ENCODE measurements around the gene ARL5A.
"Not testable (repeated sequence)": the region's sequence is repeated elsewhere in the genome, so short reads cannot be mapped to it uniquely, and the experiment has no call there.

ARL5A gene, protein sequence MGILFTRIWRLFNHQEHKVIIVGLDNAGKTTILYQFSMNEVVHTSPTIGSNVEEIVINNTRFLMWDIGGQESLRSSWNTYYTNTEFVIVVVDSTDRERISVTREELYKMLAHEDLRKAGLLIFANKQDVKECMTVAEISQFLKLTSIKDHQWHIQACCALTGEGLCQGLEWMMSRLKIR
- 24.8 reads per million, percentile 52 among the genes with 10 or more reads in this experiment for total RNA-seq

DNA sequence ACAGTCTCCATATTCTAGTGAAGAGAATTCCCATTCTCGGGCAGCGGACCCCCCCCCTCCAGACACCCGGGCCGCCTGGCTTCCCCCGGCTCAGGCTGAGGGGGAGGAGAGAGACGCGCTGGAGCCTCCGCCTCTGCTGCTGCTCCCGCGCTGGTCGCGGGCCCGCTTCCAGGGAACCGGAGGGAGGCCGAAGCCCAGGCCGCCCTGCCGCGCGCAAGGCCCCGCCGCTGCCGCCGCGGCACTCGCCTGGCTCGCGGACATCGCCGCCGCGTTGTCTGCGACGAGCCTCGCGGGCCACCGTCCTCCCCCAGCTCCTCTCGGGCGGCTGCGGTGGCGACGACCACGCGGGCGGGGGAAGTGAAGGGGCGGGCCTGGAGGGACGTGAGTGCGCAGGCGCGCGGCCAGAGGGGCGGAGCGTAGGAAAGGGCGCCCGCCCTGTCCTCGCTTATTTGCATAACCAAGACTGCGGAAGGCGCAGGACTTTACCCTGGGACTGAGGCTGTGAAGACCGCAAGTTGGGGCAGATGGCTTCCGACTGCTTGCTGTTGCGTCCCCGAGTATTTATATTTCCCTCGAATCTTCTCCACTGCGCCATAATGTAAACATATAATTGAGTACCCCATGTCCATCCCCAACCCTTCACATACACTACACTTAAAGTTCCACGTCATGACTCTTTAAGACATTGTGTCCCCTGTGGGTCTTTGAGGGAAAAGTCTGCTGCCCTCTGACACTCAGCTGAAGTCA, at the start of gene ARL5A:
Gene ARL5A, minus strand, starts transcription at position 279 of the 747 bp plus-strand sequence. Its CDS starts 245 bp downstream, at position 34.
- peak; percentile 91 for DNase-seq

DNA sequence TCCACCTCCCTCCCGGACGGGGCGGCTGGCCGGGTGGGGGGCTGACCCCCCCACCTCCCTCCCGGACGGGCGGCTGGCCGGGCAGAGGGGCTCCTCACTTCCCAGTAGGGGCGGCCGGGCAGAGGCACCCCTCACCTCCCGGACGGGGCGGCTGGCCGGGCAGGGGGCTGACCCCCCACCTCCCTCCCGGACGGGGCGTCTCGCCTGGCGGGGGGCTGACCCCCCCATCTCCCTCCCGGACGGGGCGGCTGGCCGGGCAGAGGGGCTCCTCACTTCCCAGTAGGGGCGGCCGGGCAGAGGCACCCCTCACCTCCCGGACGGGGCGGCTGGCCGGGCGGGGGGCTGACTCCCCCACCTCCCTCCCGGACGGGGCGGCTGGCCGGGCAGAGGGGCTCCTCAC, 47.4 kb upstream of the ARL5A start:
- DNase-seq: not testable (repeated sequence)

DNA sequence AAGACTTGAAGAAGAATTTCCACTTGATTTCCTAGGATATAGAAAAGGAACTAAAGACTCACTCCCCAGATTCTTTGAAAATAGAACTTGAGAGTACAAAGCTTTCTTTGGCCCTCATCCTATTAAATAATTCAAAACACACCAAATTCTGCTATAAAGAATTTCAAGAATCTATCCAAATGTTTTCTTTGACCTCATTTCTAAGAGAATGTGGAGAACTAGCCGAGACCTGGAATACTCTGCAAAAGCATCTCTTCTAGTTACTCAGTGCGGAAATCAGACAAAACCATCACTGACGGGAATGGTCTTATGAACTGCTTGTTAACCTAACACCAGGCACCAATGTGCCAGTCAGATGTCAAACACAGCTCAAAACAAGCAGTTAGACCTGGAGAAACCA, 44.2 kb upstream of the ARL5A start:
- DNase-seq: no peak

DNA sequence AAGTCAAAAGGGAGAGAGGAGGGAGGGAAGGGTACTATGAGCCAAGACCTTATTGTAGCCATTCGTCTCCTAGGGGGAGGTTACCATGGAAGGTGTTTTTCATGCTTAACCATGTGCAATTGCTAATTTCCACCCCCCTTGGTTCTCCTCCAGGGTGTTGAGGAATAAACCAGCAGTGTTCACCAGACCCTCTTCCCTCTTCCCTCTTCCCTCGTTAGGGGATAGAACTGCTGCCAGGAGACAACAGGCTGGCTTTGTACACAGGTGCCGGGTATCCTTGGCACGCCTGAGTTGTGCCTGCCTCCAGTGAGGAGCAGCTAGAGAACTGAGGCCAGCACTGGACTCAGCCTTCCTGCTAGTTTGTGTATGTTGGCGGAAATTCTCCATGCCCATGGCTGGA, 41.1 kb upstream of the ARL5A start:
- no peak for DNase-seq

DNA sequence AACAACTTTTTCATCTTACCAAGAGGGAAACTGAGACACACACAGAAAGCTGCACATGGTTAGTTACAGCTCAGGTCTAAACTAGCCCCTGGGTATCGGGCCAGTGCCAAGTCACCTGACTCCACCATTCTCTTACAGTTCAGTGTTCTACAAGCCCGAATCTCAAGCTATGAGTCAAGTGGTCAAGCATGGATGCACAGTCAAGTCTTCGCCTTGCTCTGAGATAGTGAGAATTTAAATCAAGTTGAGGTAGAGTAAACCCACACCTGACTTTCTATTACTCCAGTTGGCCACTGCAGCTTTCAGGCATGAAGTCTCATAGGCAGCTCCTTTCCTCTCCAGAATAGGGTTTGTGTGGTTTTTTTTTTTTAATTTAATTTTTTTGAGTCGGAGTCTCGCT, 34.5 kb upstream of the ARL5A start:
- DNase-seq: no peak

DNA sequence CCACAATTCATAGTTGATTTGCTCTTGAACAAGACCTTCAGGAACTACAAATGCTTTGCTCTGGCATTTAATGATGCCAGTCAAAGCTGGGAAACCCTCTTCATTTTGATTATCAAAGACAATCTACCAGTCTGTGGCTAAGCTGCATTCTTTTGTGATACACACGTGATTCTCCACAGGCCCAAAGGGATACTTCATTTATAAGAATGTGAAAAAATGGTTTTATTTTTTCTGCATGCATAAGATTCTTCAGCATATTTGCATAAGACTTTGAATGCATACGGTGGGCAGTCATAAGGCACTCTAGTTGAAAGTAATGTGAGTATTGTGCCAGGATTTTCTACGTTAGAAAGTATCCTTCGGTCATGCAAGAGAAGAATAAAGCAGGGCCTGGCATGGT, 33.0 kb upstream of the ARL5A start:
- no peak for DNase-seq

DNA sequence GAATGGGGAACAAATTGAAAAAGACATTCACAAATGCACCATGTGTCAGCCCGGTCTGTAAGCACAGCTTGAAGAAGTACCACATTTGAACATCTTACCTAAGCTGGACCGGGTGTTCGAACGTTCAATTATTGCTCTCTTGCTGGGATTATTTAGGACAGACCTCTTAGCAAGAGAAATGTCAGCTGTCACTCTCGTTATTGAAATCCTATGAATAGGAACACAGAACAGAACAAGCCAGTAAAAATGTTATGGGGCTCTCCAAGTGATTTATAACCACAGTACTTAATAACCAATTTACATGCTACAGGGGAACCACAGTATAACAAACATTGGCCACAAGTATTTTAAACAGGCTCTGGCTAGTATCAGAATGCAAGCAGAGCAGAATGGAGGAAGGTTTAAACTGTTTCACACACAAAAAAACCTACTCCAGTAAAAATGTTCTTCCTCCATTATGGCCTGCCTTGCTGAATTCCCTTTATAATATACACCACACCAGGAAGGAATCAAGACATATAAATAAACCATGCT, 32.5 kb upstream of the ARL5A start:
- DNase-seq: no peak

DNA sequence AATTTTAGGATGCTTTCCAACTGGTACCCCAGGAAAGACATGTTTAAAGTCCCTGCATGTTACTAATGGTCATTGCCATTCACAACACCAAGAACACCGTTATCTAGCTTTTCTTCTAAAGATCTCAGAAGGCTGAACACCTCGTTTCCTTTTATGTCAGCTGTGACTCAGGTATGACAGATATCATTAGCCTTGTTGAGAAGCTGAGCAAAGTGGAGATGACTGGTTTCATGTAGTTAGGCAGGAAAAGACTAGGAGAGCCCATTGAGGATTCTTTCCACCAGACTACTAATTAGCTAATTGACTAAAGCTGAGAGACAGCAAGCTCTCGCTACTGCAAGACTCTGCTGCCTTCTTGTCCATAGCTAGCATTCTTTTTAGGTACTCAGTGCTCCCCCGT, 32.0 kb upstream of the ARL5A start:
- DNase-seq: no peak

DNA sequence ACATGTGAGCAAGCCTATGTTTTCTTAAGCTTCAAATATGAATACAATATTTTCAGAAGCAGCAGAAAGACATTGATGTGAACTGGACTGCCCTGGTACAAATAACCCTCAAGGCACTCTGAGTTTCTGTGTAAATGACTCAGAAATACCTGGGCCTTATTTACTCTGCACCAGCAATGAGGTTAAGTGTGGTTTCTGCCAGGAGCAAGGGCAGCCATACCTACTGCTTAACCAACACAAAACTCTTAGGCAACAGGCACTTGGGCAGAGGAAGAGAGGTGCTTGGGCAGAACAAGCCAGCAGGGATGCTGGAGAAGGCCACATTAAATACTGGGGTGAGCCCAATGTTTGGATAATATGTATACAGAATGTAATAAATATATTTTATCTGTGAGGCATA, 29.4 kb upstream of the ARL5A start:
- DNase-seq: no peak

DNA sequence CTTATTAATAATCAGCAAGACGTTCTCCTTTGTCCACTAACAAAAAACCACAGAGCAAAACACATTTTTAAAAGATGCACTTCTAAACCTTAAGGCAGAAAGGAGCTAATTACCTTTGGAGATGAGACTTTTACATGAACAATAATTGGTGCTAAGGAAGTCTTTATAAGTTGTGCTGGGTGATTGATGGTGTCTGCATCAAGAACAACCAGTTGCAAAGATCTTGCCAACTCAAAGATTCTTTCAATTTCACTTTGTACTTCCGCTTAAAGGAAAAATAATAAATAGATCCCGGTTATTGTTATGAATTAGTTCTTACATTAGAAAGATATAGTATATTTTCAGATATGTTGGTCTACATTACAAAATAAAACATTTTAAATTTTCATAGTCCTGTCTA, 26.9 kb upstream of the ARL5A start:
- no peak for DNase-seq

DNA sequence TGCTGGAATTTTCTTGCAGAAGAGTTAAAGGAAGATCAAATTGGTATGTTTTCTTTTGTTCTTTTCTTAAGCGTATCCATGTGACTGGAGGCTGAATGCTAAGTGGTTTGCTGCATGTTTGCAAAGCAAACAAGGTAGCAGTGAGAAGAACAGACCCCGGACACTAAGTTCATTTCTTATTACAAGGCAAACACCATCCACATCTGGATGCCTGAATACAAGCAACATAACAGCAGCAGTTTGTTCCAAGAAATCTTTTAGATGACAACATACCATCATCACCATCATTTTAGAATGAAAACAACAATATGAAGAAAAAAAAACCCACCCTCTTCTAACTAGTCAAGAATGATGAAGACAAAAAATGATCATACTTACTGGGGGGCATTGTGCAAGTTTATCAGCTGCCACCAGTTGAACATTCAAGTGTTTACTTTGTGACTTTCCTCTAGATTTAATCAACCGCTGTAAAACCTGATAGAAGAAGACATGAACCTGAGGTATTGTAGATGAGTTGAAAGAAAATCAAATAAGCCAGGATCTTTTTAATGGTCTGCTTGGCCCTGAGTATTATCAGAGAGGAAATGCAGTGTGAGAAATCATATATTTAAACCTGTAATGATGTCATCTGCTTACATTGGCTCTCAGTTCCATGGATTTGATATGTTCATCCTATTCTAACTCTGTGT, 25.0 kb upstream of the ARL5A start:
- DNase-seq: no peak

DNA sequence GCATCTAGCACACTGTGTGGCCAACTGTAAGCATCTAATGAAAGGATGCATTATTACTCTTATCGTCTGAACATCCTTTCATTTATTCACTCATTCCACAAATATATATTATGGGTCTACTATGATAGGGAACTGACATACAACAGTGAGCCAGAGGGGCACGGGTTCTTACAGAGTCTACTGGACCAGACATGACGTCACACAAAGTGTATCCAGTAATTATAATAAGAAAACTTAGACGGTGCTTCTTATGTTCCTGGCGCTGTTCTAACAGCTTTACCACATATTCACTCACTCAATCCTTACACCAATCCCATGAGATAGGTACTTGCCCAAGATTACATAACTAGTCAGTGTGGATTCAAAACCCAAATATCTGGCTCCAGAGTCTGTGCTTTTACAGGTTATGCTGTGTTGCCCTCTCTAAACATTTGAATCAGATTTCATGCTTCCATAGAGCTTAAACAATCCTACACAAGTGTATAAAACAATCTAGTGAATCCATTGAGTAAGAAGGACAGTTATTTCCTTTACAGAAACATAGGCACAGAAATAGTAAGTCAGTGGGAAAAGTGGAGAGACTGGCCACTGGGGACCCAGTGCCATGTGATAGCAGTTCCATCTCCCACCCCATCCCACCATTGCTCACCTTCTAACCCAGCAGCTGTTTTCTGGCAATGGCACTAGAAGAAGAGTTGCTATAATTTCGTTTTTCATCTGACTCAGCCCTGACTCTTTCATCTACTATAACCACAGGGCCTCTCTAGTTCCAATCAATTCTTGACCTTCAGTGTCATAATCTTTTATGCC, 24.2 kb upstream of the ARL5A start:
- no peak for DNase-seq

DNA sequence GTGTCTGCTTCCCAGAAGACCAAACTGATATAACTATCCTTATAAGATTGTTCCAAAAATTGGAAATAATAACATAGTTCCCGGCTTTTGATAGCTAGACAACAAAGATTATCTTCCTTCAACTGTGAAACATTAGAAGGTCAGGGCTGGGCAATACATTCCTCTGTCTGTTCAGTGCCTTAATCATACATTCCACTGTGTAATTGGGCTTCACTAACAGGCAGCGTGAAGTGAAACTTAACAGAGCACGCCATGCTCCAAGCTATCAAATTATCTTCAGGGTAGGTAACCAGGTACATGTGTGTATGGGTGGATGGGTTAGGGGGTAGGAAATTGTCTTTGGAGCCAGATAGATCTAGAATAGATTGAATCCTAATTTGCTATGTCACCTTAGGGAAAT, 23.5 kb upstream of the ARL5A start:
- DNase-seq: no peak

DNA sequence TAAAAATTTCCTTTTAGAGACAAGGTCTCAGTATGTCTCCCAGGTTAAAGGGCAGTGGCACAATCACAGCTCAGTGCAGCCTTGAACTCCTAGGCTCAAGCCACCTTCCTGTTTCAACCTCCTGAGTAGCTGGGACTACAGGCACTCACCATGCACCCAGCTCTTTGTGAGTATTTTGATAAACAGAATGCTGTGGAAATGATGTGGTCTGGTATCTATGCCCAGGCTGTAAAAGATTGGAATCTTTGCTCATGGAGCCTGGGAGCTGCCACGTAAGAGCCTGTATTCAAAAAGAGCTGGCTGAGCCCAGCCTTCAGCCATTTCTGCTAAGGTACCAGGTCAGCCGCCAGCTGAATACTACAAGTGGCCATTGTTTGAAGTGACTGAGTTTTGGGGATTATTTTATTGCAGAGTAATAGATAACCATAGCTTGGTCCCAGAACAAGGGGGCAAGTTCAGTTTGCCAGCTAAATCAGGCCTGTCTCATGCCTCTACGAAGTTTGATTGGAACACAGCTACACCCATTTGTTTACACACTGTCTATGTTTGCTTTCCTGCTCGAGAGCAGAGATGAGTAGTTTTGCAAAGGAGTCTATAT, 21.3 kb upstream of the ARL5A start:
- DNase-seq: no peak

DNA sequence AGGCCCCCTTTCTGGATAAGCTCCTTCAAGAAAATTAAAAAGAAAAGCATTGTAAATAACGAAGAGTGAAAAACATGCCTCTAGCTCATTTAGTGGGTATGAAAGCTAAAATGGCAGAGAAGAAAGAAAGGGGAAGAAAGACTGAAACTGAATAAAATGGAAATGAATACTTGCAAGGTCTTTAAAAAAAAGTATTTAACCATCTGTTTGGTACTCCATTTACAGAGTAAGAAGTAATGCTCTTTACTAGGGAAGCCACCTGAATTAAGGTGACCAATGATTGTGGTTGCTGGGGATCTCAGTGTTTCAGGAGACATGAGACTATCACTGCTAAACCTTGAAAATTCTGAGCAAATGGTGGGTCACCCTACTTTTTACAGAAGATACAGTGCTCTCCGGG, 17.7 kb upstream of the ARL5A start:
- DNase-seq: no peak

DNA sequence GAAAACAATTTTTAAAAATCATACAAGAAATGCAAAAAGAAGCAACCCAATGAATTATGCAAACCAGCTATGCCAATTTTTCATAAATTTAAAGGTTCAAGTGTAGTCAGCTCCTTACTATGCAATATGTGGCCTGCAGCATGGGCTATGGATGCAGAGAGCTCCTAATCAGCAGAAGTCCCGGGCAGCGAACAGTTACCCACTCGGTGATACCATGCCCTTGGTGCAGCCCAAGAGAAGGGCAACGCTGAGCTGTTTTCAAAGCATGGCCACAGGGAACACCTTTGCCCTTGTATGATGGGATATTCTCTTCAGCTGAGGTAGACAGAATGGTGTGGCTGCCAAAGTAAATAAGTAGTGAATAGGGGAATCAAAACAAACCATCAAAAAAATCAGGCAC, 17.3 kb upstream of the ARL5A start:
- no peak for DNase-seq

DNA sequence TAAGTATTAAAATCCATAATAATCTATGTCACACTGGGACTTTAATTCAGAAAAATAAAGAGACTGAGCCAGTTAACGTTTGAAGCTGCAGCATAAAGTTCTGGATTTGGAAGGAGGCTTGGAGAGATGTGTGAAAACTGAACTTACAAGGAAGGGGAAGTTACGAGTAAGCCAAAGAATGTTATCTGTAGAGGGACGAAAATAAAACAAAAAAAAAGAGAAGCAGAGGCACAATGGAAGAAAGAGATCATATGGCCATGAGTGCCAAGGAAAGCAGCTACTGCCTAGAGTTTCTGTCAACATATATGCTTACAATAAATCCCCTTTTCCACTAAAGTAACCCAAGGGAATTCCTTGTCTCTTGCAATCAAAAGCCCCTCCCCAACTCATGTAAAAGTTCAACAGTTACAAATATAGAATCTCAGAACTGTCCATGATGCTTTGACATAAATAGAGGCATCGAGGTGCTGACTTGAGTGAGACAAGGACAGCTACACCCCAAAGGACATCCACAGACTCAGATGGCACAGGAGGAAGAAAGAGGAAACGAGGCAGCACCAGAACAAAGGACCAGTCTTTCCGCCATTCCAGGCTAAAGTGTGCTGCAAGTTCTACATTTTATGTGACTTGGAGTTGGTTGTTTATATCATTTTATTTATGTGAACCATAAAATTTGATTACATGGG, 16.1 kb upstream of the ARL5A start:
- DNase-seq: no peak

DNA sequence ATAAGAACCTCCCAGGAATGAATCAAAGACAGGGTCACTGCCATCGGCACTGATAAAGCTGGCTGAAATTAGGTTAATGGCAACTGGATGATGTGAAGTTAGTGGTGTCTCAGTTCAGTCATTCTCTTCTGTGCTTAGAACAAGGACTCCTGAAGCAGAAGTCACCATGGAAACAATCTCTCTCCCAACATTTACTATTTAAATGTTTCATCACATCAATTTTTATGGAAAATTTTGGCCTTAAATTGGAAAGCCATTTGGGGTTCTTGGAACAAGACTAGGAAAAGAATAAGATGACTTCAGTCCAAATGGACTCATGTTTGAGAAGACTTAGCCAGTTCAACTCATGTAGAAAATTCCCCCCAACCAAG, 15.5 kb upstream of the ARL5A start:
- DNase-seq: no peak

DNA sequence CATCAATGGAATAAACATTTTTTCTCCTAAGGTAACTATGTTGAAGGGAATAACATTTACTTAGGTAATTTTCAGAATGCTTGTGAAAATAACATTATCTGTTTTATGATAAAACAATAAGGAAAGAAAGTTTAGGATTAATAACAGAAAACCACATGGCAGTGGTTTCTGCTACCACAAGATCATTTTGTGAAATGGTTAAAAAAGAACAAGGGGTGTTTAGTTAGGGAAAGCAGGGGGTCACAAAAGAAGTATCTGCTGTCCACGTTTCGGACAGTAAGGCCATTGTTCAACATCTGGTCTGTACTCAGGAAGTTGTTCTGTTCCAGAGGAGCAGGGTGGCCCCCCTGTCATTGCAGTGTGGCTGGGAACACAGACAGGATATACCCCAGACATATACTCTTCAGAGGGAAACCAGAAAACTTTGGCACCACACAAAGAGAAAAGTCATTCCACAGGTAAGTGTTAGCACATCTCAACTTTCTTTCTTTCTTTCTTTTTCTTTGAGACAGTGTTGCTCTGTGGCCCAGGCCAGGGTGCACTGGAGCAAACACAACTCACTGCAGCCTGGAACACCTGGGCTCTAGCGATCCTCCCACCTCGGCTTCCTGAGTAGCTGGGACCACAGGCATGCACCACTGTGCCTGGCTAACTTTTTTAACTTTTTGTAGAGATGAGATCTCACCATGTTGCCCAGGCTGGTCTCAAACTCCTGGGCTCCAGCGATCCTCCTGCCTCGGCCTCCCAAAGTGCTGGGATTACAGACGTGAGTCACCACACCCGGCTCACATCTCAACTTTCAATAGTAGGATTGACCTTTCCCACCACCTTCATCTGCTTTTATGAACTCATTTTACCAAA, 14.8 kb upstream of the ARL5A start:
- DNase-seq: no peak

DNA sequence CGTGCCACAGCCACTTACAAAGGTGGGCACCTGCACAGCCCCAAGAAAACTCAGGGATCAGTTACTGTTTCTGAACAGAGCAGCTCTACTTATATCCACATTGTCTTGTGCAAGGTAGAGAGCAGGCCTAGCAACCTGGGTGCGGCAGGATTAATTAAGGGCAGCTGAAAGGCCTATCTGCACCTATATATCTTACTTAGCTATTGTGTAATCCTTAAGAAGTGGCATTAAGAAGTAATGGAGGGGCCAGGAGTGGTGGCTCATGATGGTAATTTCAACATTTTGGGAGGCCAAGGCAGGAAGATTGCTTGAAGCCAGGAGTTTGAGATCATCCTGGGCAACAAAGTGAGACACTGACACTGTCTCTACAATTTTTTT, 12.8 kb upstream of the ARL5A start:
- no peak for DNase-seq
